Measurements from ENCODE around the gene PCDHA1. TPM values are rescaled to one million over a fixed set of nuclear protein-coding genes. Genes with fewer than 3 reads are reported as not detected.

PCDHA1 gene
- total RNA-seq, 1 donor from 2014 or later, result 0.06 TPM

DNA sequence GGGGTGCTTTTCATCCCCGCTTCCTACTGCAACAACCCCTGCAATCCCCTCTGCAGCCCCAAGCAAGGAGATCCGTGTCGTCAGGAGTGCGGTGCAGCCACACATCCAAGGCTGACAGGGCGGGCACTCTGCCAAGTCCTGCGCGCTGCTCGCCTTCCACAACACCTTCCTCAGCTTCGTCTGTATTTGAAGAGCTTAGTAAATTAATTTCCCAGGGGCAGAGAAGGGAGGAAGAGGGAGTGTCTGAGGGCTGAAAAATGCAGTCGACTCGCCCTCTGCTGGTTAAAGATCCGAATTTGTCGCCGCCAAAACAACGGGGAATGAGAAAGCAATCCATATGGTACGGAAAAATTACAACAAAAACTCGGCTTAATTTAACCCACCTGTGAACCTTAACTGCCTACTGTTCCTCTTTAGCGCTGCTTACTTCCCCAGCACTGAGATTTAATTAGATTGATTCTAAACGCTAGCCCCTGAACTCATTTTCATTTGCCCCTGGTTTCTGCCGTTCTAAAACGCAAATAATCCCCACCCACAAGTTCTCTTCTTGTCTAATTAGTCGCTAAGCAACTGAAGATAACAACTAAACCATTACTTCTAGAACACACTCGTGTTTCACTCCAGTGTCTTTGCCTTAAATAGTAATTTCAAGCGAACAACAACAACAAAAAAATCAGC lies 254.3 kb downstream of the PCDHA1 start:
- no peak for DNase-seq (ENCODE audit: extremely low read depth, low read depth, low spot score)

DNA sequence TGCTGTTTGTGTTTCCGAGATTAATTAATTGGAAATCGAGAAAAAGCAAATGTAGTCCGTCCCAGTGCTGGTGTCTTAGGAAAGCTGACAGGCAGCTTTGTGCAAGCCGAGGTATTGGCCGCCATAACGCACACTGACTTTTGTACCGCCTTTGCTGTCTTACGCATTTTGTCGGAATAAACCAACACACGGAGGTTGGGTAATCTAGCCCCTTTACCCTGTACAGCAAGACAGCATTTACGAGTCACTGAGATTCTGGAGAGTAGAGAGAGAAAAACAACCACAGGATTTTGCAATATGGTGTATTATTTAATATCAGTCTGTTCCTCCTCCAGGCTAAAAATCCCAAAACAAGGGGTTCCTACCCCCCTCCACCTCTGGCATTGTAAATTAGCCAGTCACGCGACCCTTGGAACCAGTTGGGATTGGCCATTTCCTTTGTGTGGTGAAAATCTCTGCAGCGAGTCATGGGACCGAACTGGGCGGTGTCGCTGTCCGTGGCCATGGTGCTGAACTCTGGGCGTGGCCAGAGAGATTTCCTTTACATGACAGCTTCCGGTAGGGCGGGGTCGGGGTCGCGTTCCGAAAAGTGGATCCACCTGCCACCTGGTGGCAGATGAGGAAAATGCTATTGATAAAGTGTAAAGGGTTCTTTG lies 255.0 kb downstream of the PCDHA1 start:
- peak; percentile 10 for DNase-seq (ENCODE audit: extremely low read depth, low read depth, low spot score)

DNA sequence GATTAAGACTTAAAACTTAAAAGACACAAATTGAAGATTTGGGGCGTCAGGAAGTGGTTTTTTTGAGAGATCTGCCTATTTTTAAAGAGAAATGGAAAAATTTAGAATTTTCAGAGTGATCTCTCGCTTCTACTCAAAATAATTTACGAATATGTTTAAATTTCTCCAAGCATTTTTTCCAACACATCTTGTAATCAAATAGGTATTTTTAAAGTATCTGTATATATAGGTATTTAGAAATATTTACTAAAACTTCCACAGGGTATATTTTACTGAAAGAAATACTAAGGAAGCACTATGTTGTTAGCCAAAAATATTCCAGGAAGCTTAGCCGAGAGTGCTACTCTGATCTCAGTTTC lies 255.5 kb downstream of the PCDHA1 start:
- DNase-seq (ENCODE audit: extremely low read depth, low read depth, low spot score), result no peak

DNA sequence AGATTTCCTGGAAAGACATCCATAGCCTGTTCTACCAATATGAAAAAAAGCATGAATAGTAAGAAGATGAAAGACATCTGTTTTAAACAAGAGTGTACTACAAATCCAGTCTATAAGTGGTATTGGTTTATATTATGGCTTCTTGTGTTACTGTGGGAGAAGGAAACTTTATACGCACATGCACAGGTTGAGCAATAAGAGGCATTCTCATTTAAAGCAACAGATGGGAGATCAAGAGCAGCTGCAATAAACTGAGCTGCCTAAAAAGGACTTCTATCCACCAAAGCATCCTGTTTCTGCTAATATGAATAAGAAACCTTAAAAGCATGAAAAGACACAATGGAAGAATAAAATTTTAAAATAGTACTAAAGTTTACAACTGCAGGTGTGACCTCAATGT lies 256.6 kb downstream of the PCDHA1 start:
- no peak for DNase-seq (ENCODE audit: extremely low read depth, low read depth, low spot score)

DNA sequence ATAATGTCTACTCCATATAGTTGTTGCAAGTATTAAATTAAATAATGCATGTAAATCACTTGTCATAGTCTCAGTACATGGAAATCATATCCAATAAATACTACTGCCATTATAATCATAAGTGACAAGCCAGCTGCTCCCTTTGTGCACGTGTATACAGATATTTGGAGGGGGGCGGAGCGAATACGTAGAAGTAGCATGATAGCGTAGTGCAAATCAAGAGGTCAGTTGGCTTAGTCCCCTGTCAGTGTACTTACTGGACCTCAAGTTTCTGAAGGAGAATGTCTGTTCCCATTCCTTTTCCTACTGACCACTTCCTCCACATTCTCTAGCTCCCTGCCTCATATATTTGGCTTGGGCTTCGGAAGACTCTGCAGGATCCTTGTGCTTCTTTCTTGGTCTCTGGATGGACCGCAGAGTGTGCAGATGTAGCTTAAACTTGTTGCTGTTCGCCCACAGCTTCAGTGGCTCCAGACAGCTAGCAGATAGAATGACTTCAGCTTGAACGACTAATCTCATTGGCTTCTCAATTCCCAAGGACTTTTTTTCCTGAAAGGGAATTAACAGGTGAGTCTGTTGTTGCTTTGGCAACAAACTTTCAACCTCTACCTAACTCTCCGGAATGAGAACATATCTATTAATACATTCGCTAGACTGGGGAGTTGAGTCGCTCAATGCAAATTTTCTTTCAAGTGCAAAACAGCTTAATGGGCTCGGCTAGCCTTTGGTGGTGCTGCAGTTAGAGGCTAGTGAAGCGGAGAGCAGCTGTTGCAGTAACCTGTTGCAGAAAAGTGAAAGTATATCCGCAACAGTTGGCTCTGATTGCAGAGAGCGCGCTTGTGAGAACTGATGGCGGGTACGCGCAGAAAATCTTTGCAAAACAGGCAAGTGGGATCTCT lies 264.9 kb downstream of the PCDHA1 start, which contains the start of gene PCDHB1:
Gene PCDHB1 (plus strand): TSS at position 753 of the 899 bp plus-strand sequence. CDS start 97 bp downstream, at position 850.
- no peak for DNase-seq (ENCODE audit: extremely low read depth, low read depth, low spot score)

DNA sequence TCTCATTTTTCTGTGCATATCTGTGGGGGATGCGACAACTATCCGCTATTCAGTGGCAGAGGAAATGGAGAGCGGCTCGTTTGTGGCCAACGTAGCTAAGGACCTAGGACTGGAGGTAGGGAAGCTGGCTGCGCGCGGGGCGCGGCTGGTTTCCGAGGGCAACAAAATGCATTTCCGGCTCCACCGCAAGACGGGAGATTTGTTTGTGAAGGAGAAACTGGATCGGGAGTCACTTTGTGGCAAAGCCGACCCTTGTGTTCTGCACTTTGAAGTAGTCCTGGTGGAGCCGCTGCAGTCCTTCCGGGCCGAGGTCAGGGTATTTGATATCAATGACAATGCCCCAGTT lies 265.6 kb downstream of the PCDHA1 start:
- no peak for DNase-seq (ENCODE audit: extremely low read depth, low read depth, low spot score)

Other genes with a start within 250 kb of the PCDHA1 start
- 1.3 and 3.0 TPM in 2 replicates for gene EIF4EBP3, start 238.5 kb upstream of the PCDHA1 start, total RNA-seq
- gene SRA1, start 228.7 kb upstream of the PCDHA1 start, total RNA-seq, result 24.3 and 38.4 TPM in 2 replicates
- gene APBB3, start 221.5 kb upstream of the PCDHA1 start, total RNA-seq, result 10.4 and 16.5 TPM in 2 replicates
- 42.1 and 47.1 TPM in 2 replicates for gene SLC35A4, start 221.3 kb upstream of the PCDHA1 start, total RNA-seq
- 0.23 TPM in 1 of 2 replicates, not detected in the other for gene CD14, start 153.0 kb upstream of the PCDHA1 start, total RNA-seq
- 31.9 and 49.7 TPM in 2 replicates for gene TMCO6, start 146.7 kb upstream of the PCDHA1 start, total RNA-seq
- gene NDUFA2, start 138.5 kb upstream of the PCDHA1 start, total RNA-seq, result 44.9 and 58.9 TPM in 2 replicates
- 76.4 and 90.9 TPM in 2 replicates for gene IK, start 138.3 kb upstream of the PCDHA1 start, total RNA-seq
- 20.5 and 21.3 TPM in 2 replicates for gene WDR55, start 121.2 kb upstream of the PCDHA1 start, total RNA-seq
- 0.29 and 1.1 TPM in 2 replicates for gene DND1, start 112.6 kb upstream of the PCDHA1 start, total RNA-seq
- gene HARS1, start 94.8 kb upstream of the PCDHA1 start, total RNA-seq, result 76.7 and 101 TPM in 2 replicates
- 28.4 and 32.1 TPM in 2 replicates for gene HARS2, start 94.7 kb upstream of the PCDHA1 start, total RNA-seq
- 21.1 and 24.3 TPM in 2 replicates for gene ZMAT2, start 85.7 kb upstream of the PCDHA1 start, total RNA-seq
- 0.15 TPM in 1 of 2 replicates, not detected in the other for gene PCDHA2, start 8.7 kb downstream of the PCDHA1 start, total RNA-seq
- gene PCDHA3, start 14.9 kb downstream of the PCDHA1 start, total RNA-seq, result 0.05 and 0.35 TPM in 2 replicates
- gene PCDHA4, start 20.9 kb downstream of the PCDHA1 start, total RNA-seq, result 0.29 TPM in 1 of 2 replicates, not detected in the other
- gene PCDHA5, start 35.5 kb downstream of the PCDHA1 start, total RNA-seq, result 0.18 TPM in 1 of 2 replicates, not detected in the other
- 0.23 and 0.58 TPM in 2 replicates for gene PCDHA6, start 41.8 kb downstream of the PCDHA1 start, total RNA-seq
- 0.05 and 0.64 TPM in 2 replicates for gene PCDHA7, start 48.1 kb downstream of the PCDHA1 start, total RNA-seq
- gene PCDHA8, start 55.0 kb downstream of the PCDHA1 start, total RNA-seq, result 0.18 TPM in 1 of 2 replicates, not detected in the other
- 0.06 and 0.19 TPM in 2 replicates for gene PCDHA9, start 62.2 kb downstream of the PCDHA1 start, total RNA-seq
- under 0.01 and 0.47 TPM in 2 replicates for gene PCDHA10, start 69.8 kb downstream of the PCDHA1 start, total RNA-seq
- 0.23 TPM in 1 of 2 replicates, not detected in the other for gene PCDHA11, start 82.8 kb downstream of the PCDHA1 start, total RNA-seq
- not detected in 2 replicates for gene PCDHA12, start 89.2 kb downstream of the PCDHA1 start, total RNA-seq
- 0.10 and 0.12 TPM in 2 replicates for gene PCDHA13, start 96.0 kb downstream of the PCDHA1 start, total RNA-seq
- gene PCDHAC1, start 140.2 kb downstream of the PCDHA1 start, total RNA-seq, result 0.06 TPM in 1 of 2 replicates, not detected in the other
- not detected in 2 replicates for gene PCDHAC2, start 180.3 kb downstream of the PCDHA1 start, total RNA-seq

Measured in glomerular endothelial cell (primary cell).